SKM-1 (cell line): ENCODE measurements around the gene VAMP1.

ENCODE experiments used
- DNase-seq: peaks from one replicate; lab custom pipeline; 2025; ENCODE audit not compliant: unreplicated experiment; lab: John Stamatoyannopoulos, UW

The VAMP1 gene

DNA sequence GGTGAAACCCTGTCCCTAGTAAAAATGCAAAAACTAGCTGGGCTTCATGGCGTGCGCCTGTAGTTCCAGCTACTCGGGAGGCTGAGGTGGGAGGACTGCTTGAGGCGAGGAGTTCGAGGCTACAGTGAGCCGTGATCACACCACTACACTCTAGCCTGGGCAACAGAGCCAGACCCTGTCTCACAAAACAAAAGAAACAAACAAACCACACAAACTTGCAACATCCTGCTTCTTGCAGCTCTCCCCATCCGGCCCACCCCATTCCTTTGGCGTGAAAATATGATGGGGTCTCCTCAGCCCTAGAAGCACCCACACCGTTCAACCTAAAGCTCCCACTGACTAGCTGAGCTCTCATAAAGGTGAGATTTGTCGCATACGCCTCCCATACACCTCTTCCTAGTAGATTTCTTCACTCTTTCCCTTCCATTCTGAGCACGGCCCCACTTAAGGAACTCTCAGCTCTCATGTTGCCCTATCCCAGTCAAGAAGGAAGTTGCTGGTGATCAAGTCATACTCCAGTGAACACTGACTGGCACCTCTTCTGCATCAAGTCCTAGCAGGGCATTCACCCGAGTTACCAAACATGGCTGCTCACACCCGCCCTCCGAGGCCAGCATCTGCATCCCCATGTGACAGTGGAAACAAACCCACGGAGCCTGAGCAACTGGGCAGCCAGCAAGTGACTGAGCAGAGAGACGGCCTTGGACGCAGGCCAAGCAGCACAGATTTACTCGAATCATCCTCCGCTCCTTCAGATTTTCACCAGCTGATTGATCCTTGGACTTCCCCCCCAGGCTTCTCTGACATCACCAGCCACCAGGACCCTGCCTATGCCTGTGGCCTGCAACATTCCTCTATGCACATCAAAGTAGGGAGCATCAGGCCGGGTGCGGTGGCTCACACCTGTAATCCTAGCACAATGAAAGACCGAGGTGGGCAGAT, 44.6 kb downstream of the VAMP1 start:
- DNase-seq, result no peak

DNA sequence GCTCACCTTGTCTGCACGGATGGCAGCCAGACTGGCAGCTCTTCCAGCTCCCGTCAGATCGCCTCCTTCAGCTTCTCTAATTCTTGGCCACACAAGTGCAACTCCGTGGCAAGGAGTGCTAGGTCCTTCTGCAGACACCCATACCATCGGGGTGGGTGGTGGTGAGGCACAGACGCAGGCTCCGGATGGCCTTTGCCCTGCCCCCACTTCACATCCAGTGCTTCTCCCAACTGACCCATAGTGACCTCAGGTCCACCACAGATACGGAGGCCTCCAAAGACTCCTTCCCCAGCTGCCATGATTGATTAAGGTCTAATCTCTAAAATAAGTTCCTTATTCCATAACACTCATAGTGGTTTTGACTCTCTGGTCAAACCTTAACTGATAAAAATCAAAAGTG, 45.6 kb downstream of the VAMP1 start:
- no peak for DNase-seq

DNA sequence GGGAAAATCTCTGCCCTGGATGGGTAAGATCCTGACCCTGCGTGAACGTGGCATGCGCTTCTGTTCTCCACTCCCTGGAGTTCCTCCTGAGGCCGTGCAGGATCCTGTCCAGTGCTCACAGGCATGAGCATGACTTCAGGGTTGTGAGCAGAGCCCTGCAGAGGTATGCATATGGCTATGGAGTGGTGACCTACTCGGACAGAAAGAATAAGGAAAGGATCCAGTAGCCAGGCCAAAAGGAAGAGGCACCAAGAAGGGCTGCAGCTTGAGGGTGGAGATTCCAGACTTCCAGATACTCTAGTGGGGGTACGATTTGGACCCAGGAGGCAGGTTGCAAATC, 46.5 kb downstream of the VAMP1 start:
- no peak for DNase-seq

DNA sequence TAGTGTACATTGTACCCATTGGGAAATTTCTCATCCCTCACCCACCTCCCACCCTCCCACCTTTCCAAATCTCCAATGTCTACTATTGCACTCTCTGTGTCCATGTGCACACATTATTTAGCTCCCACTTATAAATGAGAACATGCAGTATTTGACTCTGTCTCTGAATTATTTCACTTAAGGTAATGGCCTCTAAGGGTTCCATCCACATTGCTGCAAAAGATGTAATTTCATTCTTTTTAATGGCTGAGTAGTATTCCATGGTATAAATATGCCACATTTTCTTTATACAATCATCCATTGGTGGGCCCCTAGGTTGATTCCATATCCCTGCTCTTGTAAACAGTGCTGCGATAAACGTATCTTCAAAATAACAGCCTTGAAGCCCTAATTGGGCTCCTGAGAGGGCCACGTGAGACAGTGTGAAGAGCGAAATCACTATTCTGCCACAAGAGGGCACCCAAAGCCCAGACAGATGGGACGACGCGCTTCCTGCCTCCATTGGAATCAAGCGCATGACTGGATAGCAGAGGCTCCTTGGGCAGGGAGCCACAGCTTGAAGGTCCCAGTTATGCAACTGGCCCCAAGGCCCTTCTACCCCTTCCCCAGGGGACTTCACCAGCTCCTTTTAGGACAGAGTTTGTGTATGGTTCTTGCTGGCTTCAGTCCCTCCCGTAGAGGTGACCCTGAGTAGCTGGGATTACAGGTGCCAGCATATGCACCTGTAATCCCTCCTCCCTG, 47.0 kb downstream of the VAMP1 start:
- peak; percentile 54 for DNase-seq

DNA sequence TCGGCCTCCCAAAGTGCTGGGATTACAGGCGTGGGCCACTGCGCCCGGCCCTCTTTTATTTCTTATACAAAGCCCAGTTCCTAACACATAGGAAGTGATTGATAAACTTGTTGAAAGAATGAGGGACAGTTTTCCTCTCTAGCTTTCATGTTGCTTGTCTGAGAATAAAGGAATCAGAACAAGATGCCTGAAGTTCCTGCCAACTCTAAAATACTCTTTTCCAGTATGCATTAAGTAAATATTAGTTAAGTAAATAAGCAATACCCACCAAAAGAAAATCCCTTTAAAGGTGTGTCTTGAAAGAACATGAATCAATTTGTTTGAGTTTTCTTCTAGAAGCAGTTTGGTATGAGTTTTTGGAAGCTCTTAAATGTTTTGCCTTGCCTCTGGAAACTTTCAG, 50.1 kb downstream of the VAMP1 start:
- DNase-seq, result no peak

DNA sequence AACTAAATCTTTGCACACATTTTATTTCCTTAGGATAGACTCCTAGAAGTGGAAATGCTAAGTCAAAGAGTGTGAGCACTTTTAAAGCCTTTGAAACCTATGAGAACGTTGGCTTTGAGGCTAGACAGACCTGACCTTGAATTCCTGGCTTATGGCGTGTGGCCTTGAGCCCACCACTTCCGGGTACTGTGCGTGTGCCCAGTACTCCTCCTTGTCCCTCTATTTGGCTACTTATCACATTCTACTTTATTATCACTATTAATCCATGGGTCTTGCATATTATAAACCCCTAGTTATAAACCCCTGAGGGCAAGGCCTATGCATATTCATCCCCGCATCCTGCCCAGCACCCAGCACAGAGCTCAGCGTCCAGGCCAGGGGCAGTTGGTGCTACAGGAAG, 51.7 kb downstream of the VAMP1 start:
- DNase-seq, result no peak

DNA sequence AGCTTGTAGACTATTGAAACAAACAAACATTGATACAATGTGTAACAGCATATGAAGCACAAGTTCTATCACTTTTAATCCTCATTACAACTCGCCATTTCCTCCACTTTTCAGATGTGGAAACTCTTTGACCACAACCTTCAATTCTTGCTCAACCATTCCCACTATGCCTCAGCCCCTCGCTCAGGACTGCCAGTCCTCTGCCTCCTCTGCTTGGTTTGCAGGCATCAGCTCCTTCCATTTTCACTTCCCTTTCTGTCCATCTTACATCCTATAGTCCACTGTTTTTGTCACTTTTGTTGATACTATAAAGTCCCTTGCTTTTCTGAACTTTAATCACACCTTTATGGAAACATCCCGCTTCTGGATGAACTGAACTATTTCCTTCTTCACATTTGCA, 53.9 kb downstream of the VAMP1 start:
- peak; percentile 20 for DNase-seq
